ENCODE results near the gene DLGAP1. TPM values are rescaled to one million over a fixed set of nuclear protein-coding genes. Genes with fewer than 3 reads are reported as not detected.
"Not testable (repeated sequence)": the region's sequence is repeated elsewhere in the genome, so short reads cannot be mapped to it uniquely, and the experiment has no call there.

The DLGAP1 gene
- total RNA-seq, 1 donor from 2014 or later, result 11.5 TPM

DNA sequence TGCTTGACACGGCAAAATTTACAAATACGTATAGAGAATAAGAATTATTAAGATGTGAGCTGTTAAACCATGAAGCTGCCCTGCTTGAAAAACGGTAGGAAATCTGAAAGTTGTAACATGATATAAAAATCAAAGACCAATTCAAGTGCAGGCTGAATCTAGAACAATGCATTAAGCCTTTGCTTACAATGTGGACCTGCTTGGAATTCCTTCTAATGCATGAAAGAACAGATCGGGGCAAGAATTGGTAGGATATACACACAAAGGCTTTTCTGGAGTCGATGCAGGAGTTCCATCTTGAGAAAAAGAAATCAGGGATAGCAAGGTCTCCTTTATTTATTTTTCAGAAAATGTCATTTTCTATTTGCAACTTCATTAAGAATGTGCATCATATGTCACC is 136.8 kb downstream of the DLGAP1 start:
- Mint-ChIP-seq H3K27me3 (ENCODE audit: low read depth) (no peaks in the 10 kb centered on the region), H3K36me3 (ENCODE audit: low read depth) (peaks cover under 1% of the 10 kb centered on the region)
- TF ChIP-seq, protein P1, sequence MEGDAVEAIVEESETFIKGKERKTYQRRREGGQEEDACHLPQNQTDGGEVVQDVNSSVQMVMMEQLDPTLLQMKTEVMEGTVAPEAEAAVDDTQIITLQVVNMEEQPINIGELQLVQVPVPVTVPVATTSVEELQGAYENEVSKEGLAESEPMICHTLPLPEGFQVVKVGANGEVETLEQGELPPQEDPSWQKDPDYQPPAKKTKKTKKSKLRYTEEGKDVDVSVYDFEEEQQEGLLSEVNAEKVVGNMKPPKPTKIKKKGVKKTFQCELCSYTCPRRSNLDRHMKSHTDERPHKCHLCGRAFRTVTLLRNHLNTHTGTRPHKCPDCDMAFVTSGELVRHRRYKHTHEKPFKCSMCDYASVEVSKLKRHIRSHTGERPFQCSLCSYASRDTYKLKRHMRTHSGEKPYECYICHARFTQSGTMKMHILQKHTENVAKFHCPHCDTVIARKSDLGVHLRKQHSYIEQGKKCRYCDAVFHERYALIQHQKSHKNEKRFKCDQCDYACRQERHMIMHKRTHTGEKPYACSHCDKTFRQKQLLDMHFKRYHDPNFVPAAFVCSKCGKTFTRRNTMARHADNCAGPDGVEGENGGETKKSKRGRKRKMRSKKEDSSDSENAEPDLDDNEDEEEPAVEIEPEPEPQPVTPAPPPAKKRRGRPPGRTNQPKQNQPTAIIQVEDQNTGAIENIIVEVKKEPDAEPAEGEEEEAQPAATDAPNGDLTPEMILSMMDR (conservative IDR thresholded peaks at IDR 0.05), result no peak

DNA sequence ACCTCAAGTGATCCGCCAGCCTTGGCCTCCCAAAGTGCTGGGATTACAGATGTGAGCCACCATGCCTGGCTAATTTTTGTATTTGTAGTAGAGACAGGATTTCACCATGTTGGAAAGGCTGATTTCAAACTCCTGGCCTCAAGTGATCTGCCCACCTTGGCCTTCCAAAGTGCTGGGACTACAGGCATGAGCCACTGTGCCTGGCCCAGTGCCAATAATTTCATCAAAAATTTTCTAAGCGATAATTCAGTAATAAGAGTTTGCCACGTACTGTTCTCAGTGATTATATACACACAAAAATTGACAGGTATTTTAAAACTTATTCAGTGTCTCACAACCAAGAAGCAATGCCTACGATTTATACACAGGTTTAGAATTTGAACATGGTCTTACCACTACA is 143.2 kb downstream of the DLGAP1 start:
- not testable (repeated sequence) for H3K9me3 Mint-ChIP-seq; H3K4me3 Mint-ChIP-seq; DNase-seq (ENCODE audit: low read depth, low spot score); H3K36me3 Mint-ChIP-seq (ENCODE audit: low read depth); H3K27me3 Mint-ChIP-seq (ENCODE audit: low read depth); H3K27ac Mint-ChIP-seq (ENCODE audit: unreplicated experiment)
- H3K4me1 Mint-ChIP-seq, result peaks cover 25% of the 10 kb centered on the region

More for the DNA sequence above, 136.8 kb downstream of the DLGAP1 start:
- DNase-seq (ENCODE audit: low read depth, low spot score), result no peak
- Mint-ChIP-seq H3K27ac (ENCODE audit: unreplicated experiment) (no peak overlapping the region), H3K4me3 (no peak overlapping the region), H3K4me1 (peaks cover 31% of the 10 kb centered on the region), H3K9me3 (no peaks in the 10 kb centered on the region)

GRCh38 chr18:4311136-4311535 is 144.0 kb downstream of the DLGAP1 start:
- Mint-ChIP-seq H3K36me3 (ENCODE audit: low read depth) (no peaks in the 10 kb centered on the region), H3K27me3 (ENCODE audit: low read depth) (no peaks in the 10 kb centered on the region), H3K4me1 (peaks cover 26% of the 10 kb centered on the region), H3K9me3 (no peaks in the 10 kb centered on the region), H3K27ac (ENCODE audit: unreplicated experiment) (no peak overlapping the region), H3K4me3 (no peak overlapping the region)
- DNase-seq (ENCODE audit: low read depth, low spot score), result no peak
- TF ChIP-seq, protein P1 (conservative IDR thresholded peaks at IDR 0.05), result no peak

GRCh38 chr18:4309227-4309626 is 145.9 kb downstream of the DLGAP1 start:
- Mint-ChIP-seq H3K27me3 (ENCODE audit: low read depth) (no peaks in the 10 kb centered on the region), H3K36me3 (ENCODE audit: low read depth) (no peaks in the 10 kb centered on the region), H3K27ac (ENCODE audit: unreplicated experiment) (no peak overlapping the region), H3K9me3 (no peaks in the 10 kb centered on the region), H3K4me3 (no peak overlapping the region), H3K4me1 (peaks cover 29% of the 10 kb centered on the region)
- TF ChIP-seq, protein P1 (conservative IDR thresholded peaks at IDR 0.05), result no peak
- no peak for DNase-seq (ENCODE audit: low read depth, low spot score)

- Mint-ChIP-seq H3K27ac (ENCODE audit: unreplicated experiment) (no peak overlapping the region), H3K4me1 (peaks cover 26% of the 10 kb centered on the region), H3K9me3 (no peaks in the 10 kb centered on the region), H3K4me3 (no peak overlapping the region), H3K36me3 (ENCODE audit: low read depth) (no peaks in the 10 kb centered on the region), H3K27me3 (ENCODE audit: low read depth) (no peaks in the 10 kb centered on the region)
- no peak for DNase-seq (ENCODE audit: low read depth, low spot score)
- TF ChIP-seq, protein P1 (conservative IDR thresholded peaks at IDR 0.05), result no peak
These were observed 146.5 kb downstream of the DLGAP1 start for GRCh38 chr18:4308576-4308975.

DNA sequence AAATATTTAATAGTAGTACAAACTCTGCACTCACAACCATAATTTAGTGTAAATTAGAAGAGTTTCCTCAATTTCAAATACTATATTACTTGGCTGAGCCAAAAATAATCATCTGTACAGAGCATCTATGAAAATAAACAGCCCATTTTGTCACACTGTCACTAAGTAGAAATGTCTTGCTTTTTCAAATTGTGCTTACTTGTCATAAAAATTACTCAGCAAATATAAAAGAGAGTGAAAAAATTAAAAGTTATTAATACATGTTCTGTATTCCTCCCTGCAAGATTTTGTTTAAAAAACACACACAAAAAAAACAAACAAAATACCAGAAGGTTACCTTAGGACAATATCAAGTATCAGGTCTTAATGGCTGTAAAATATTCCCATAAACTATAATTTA is 155.7 kb downstream of the DLGAP1 start:
- TF ChIP-seq, protein P1 (conservative IDR thresholded peaks at IDR 0.05), result no peak
- H3K9me3 Mint-ChIP-seq, result peaks cover 4% of the 10 kb centered on the region
- no peak overlapping the region for H3K27ac Mint-ChIP-seq (ENCODE audit: unreplicated experiment)
- DNase-seq (ENCODE audit: low read depth, low spot score), result no peak
- H3K4me1 Mint-ChIP-seq, result no peaks in the 10 kb centered on the region
- no peaks in the 10 kb centered on the region for H3K36me3 Mint-ChIP-seq (ENCODE audit: low read depth)
- H3K27me3 Mint-ChIP-seq (ENCODE audit: low read depth), result no peaks in the 10 kb centered on the region
- H3K4me3 Mint-ChIP-seq, result no peak overlapping the region
